Endodermal cell (in vitro differentiated cells): ENCODE measurements around the gene FAM200A. TPM values are rescaled to one million over a fixed set of nuclear protein-coding genes. Genes with fewer than 3 reads are reported as not detected.

Experiments used
- DNase-seq: peaks from one replicate; pipeline ENCODE4 v3.0.0-alpha.2; 2017
- H3K27ac ChIP-seq: 2 replicates; pipeline ENCODE4 v1.5.1; 2013; ENCODE audit warnings: mild to moderate bottlenecking, low read depth, low read length, moderate library complexity
- H3K27me3 ChIP-seq: 2 replicates; pipeline ENCODE4 v1.6.1; 2013; ENCODE audit warnings: mild to moderate bottlenecking, low read length, moderate library complexity; ENCODE audit not compliant: insufficient read depth, control insufficient read depth, poor library complexity, severe bottlenecking
- H3K36me3 ChIP-seq: 2 replicates; pipeline ENCODE4 v1.7.0; 2013; ENCODE audit warnings: mild to moderate bottlenecking, low read length, moderate library complexity; ENCODE audit not compliant: control insufficient read depth, insufficient read depth
- H3K4me1 ChIP-seq: one replicate; pipeline ENCODE4 v1.7.0; 2013; ENCODE audit warnings: low read length; ENCODE audit not compliant: control insufficient read depth, insufficient read depth
- H3K4me3 ChIP-seq: 2 replicates; pipeline ENCODE4 v1.5.1; 2013; ENCODE audit warnings: mild to moderate bottlenecking, low read length, moderate library complexity
- H3K9ac ChIP-seq: 2 replicates; pipeline ENCODE4 v1.6.1; 2013; ENCODE audit warnings: mild to moderate bottlenecking, low read length, moderate library complexity; ENCODE audit not compliant: poor library complexity, severe bottlenecking; ENCODE audit errors: extremely low read depth
- H3K9me3 ChIP-seq: 2 replicates; pipeline ENCODE4 v1.6.1; 2013; ENCODE audit warnings: mild to moderate bottlenecking, low read length, moderate library complexity; ENCODE audit not compliant: control insufficient read depth
- H3K27ac Mint-ChIP-seq: 2 replicates; pipeline ENCODE4 v1.8.0; 2020; ENCODE audit warnings: mixed read lengths
- H3K27me3 Mint-ChIP-seq: 2 replicates; pipeline ENCODE4 v1.8.0; 2021; ENCODE audit warnings: mild to moderate bottlenecking, mixed read lengths; ENCODE audit not compliant: insufficient read depth
- H3K36me3 Mint-ChIP-seq: 2 replicates; pipeline ENCODE4 v1.8.0; 2020; ENCODE audit warnings: low read depth, mixed read lengths
- H3K4me1 Mint-ChIP-seq: 2 replicates; pipeline ENCODE4 v1.8.0; 2020; ENCODE audit warnings: mixed read lengths
- H3K4me3 Mint-ChIP-seq: 2 replicates; pipeline ENCODE4 v1.8.0; 2020; ENCODE audit warnings: mild to moderate bottlenecking, moderate library complexity, mixed read lengths
- H3K9me3 Mint-ChIP-seq: 2 replicates; pipeline ENCODE4 v1.8.0; 2020; ENCODE audit warnings: mild to moderate bottlenecking, mixed read lengths
- CTCF ChIP-seq: fragments of 200-600 bp; sonication (generic); conservative IDR thresholded peaks from 2 replicates; pipeline ENCODE4 v1.5.0; 2021; ENCODE audit warnings: antibody characterized with exemption, mild to moderate bottlenecking
- WGBS, 2 experiments: methylation state at CpG; one replicate each; pipeline versions ENCODE4 v1.1.5 to v1.1.7; 2013; ENCODE audit warnings: missing lambda C conversion rate in 2 of 2, mixed read lengths in 1 of 2; ENCODE audit not compliant: insufficient coverage in 1 of 2, insufficient read length in 1 of 2; 5-methylcytosine and 5-hydroxymethylcytosine counted together
- total RNA-seq, 2 donors: library from RNA; stranded (reverse); fragmentation: NEBNext Ultra II Directional in 1 of 2; extraction: Animal tissue kit (Norgen Biotek cat#: 25700) in 1 of 2; gene quantifications; 2 replicates in 1 of 2; 3 replicates in 1 of 2; pipeline ENCODE4 v1.2.1, GENCODE V29; 2021

The FAM200A gene
- total RNA-seq, 2 donors from 2014 or later, result 7.7 to 8.3 TPM

- no peaks in the 10 kb centered on the region for H3K36me3 Mint-ChIP-seq
- H3K27ac Mint-ChIP-seq, result peak overlapping the region; percentile 89
- H3K9ac ChIP-seq, result peak overlapping the region; percentile 21
- H3K4me3 ChIP-seq, result peak overlapping the region; percentile 82
- peaks cover 17% of the 10 kb centered on the region for H3K27me3 ChIP-seq
- peaks cover 4% of the 10 kb centered on the region for H3K4me1 Mint-ChIP-seq
- H3K9me3 ChIP-seq, result no peaks in the 10 kb centered on the region
- peak overlapping the region; percentile 74 for H3K4me3 Mint-ChIP-seq
- WGBS, 2 experiments, result 2 to 12% methylated on average over 25 to 54 of the region's 54 CpGs
- peak; percentile 79 for TF ChIP-seq CTCF
- no peaks in the 10 kb centered on the region for H3K36me3 ChIP-seq
- H3K27ac ChIP-seq, result no peak overlapping the region
- H3K4me1 ChIP-seq, result no peaks in the 10 kb centered on the region
- peaks cover 3% of the 10 kb centered on the region for H3K27me3 Mint-ChIP-seq
- peak; percentile 91 for DNase-seq
- H3K9me3 Mint-ChIP-seq, result no peaks in the 10 kb centered on the region
Measured at GRCh38 chr7:99579956-99580777, 28.3 kb upstream of the FAM200A start.

- no peaks in the 10 kb centered on the region for H3K9me3 Mint-ChIP-seq
- Histone ChIP-seq H3K9ac (no peak overlapping the region), H3K27ac (no peak overlapping the region), H3K9me3 (no peaks in the 10 kb centered on the region), H3K4me3 (peak overlapping the region; percentile 82), H3K36me3 (peaks cover 4% of the 10 kb centered on the region), H3K27me3 (peaks cover 12% of the 10 kb centered on the region), H3K4me1 (no peaks in the 10 kb centered on the region)
- WGBS, 2 experiments, result 83 to 89% methylated on average over 3 to 9 of the region's 10 CpGs
- H3K4me1 Mint-ChIP-seq, result peaks cover 4% of the 10 kb centered on the region
- peak overlapping the region; percentile 74 for H3K4me3 Mint-ChIP-seq
- no peak overlapping the region for H3K27ac Mint-ChIP-seq
- no peaks in the 10 kb centered on the region for H3K27me3 Mint-ChIP-seq
- H3K36me3 Mint-ChIP-seq, result peaks cover 3% of the 10 kb centered on the region
- TF ChIP-seq CTCF, result no peak
- DNase-seq, result no peak
Measured at GRCh38 chr7:99579281-99579955, 27.5 kb upstream of the FAM200A start.

- no peaks in the 10 kb centered on the region for H3K4me1 ChIP-seq
- H3K9ac ChIP-seq, result no peak overlapping the region
- 84 to 91% methylated on average over 3 of the region's 3 CpGs for WGBS, 2 experiments
- DNase-seq, result no peak
- H3K27ac ChIP-seq, result no peak overlapping the region
- H3K27me3 ChIP-seq, result no peaks in the 10 kb centered on the region
- no peak overlapping the region for H3K4me3 ChIP-seq
- H3K9me3 ChIP-seq, result no peaks in the 10 kb centered on the region
- no peaks in the 10 kb centered on the region for H3K27me3 Mint-ChIP-seq
- H3K9me3 Mint-ChIP-seq, result no peaks in the 10 kb centered on the region
- peaks cover 4% of the 10 kb centered on the region for H3K4me1 Mint-ChIP-seq
- no peak for TF ChIP-seq CTCF
- peaks cover 33% of the 10 kb centered on the region for H3K36me3 ChIP-seq
- H3K27ac Mint-ChIP-seq, result no peak overlapping the region
- peaks cover 31% of the 10 kb centered on the region for H3K36me3 Mint-ChIP-seq
- H3K4me3 Mint-ChIP-seq, result no peak overlapping the region
Measured at GRCh38 chr7:99576251-99576650, 24.3 kb upstream of the FAM200A start.
